ENCODE results near the gene PRKCZ. TPM values are rescaled to one million over a fixed set of nuclear protein-coding genes. Genes with fewer than 3 reads are reported as not detected.
A peak's percentile ranks its signal among the peaks of the same experiment; 100 is the strongest.

Gene PRKCZ
- total and polyA plus RNA-seq, 12 donors, result 8.4 to 18.4 (median 14.5) TPM

GRCh38 chr1:2085080-2085479 lies 34.9 kb downstream of the PRKCZ start:
- intact Hi-C loops (cut with DNase I), result no loop called here
- TF ChIP-seq, protein P1, sequence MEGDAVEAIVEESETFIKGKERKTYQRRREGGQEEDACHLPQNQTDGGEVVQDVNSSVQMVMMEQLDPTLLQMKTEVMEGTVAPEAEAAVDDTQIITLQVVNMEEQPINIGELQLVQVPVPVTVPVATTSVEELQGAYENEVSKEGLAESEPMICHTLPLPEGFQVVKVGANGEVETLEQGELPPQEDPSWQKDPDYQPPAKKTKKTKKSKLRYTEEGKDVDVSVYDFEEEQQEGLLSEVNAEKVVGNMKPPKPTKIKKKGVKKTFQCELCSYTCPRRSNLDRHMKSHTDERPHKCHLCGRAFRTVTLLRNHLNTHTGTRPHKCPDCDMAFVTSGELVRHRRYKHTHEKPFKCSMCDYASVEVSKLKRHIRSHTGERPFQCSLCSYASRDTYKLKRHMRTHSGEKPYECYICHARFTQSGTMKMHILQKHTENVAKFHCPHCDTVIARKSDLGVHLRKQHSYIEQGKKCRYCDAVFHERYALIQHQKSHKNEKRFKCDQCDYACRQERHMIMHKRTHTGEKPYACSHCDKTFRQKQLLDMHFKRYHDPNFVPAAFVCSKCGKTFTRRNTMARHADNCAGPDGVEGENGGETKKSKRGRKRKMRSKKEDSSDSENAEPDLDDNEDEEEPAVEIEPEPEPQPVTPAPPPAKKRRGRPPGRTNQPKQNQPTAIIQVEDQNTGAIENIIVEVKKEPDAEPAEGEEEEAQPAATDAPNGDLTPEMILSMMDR (IDR thresholded peaks at IDR 0.05), result no peak
- Histone ChIP-seq H3K4me1 (peaks cover 0 to 5% (median 0%) of the 10 kb centered on the region in 9 donors), H3K4me3 (no peak overlapping the region), H3K27ac (no peak overlapping the region), H3K27me3 (peaks cover 0 to 3% (median 0%) of the 10 kb centered on the region in 7 donors), H3K36me3 (no peaks in the 10 kb centered on the region), H3K9me3 (no peaks in the 10 kb centered on the region)
- 88 to 89% methylated on average over 17 of the region's 17 CpGs for whole genome bisulfite sequencing, 2 donors
- ATAC-seq (peak in 1 of 8 donors; percentile 11), DNase-seq (no peak)

DNA sequence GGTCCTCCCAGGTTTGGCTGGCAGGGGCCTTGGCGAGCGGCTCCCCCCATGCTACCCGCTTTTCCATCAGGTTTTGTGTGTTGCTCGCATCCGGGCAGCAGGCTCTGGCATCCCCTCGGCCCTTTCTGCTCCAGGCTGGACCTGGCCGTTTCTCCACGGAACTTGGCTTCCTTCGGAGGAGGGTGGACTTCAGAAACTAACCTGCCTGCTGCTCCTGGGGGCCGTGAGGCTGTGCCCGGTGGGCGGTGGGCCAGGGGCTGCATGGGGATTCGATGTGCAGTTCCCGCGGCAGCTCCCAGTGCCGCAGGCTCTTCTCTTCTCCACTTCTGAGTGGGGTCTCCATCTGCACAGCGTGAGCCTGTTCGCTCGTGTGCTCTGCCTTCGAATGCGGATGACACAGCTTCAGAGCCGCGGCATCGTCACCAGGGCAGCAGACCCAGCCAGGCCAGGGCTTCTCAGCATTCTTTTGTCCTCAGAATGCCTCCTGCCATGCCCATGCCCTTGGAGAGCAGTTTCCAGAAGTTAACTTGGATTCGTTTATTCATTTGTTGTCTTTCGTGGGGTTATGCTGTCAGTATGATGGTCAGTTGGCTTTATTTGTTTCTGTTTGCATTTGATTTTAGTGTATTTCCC lies 36.4 kb downstream of the PRKCZ start:
- peaks cover 0 to 7% (median 0%) of the 10 kb centered on the region in 7 donors for H3K27me3 ChIP-seq
- peaks cover 0 to 5% (median 0%) of the 10 kb centered on the region in 9 donors for H3K4me1 ChIP-seq
- H3K9me3 ChIP-seq, result no peaks in the 10 kb centered on the region
- no peak for DNase-seq
- H3K36me3 ChIP-seq, result no peaks in the 10 kb centered on the region
- ATAC-seq, result no peak
- intact Hi-C loops (cut with DNase I), result no loop called here
- TF ChIP-seq, protein P1 (IDR thresholded peaks at IDR 0.05), result no peak
- WGBS, 2 donors, result 91 to 93% methylated on average over 26 of the region's 26 CpGs
- no peak overlapping the region for H3K27ac ChIP-seq
- no peak overlapping the region for H3K4me3 ChIP-seq

DNA sequence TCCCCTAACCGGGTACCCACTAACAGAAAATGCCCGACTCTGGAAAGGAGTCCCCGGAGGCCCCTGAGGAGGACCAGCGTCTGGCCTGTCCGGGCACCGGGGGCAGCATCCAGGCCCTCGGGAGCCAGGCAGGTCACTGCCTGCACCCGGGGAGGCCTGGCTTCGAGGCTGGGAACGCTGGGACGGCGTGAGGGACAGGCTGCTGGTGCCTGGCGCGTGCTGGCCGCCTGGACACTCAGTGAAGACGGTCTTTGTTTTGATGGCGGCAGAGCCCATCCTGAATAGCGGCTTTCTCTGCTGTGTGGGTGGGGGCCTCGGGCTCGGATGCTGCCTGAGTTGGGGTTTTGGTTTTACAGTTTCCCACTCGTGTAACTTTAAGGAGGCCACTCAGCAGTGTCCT lies 37.6 kb downstream of the PRKCZ start:
- peaks cover 0 to 7% (median 0%) of the 10 kb centered on the region in 7 donors for H3K27me3 ChIP-seq
- peaks cover 0 to 5% (median 0%) of the 10 kb centered on the region in 9 donors for H3K4me1 ChIP-seq
- H3K36me3 ChIP-seq, result no peaks in the 10 kb centered on the region
- no peaks in the 10 kb centered on the region for H3K9me3 ChIP-seq
- no peak for DNase-seq
- intact Hi-C loops (cut with DNase I), result no loop called here
- WGBS, 2 donors, result 70 to 74% methylated on average over 21 of the region's 21 CpGs
- TF ChIP-seq, protein P1 (IDR thresholded peaks at IDR 0.05), result no peak
- H3K4me3 ChIP-seq, result no peak overlapping the region
- no peak for ATAC-seq
- H3K27ac ChIP-seq, result no peak overlapping the region

DNA sequence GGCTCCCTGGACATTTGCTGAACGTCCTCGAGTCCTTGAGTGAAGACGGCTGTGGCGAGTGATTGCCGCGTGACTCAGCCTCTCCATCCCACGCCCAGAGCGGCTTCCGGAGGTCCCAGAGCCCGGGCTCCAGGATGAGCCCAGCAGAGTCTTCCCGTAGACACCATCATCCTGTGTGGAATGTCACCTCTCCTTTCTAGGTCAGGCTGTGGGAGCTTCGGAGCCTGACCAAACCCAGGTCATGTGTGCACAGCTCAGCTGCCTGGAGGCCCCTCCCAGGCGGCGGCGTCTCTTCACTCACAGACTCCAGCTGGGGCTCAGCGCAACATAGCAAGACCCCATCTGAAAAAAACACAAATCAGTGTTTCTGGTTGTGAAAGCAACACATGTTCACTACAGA lies 38.2 kb downstream of the PRKCZ start:
- H3K9me3 ChIP-seq, result no peaks in the 10 kb centered on the region
- TF ChIP-seq, protein P1 (IDR thresholded peaks at IDR 0.05), result no peak
- peaks cover 0 to 5% (median 0%) of the 10 kb centered on the region in 9 donors for H3K4me1 ChIP-seq
- intact Hi-C loops (cut with DNase I), result no loop called here
- no peaks in the 10 kb centered on the region for H3K36me3 ChIP-seq
- peak in 6 of 8 donors; percentile 20 to 71 (median 42) for ATAC-seq
- 61 to 62% methylated on average over 16 of the region's 16 CpGs for WGBS, 2 donors
- DNase-seq, result no peak
- H3K27ac ChIP-seq, result no peak overlapping the region
- H3K4me3 ChIP-seq, result no peak overlapping the region
- H3K27me3 ChIP-seq, result peaks cover 0 to 7% (median 0%) of the 10 kb centered on the region in 7 donors
